MM.1S (cell line): ENCODE results near the gene GJB6.

ENCODE experiments used
- EZH2 ChIP-seq: fragments of 300-600 bp; sonication (generic); optimal IDR thresholded peaks from 2 replicates; pipeline ENCODE3; 2017; ENCODE audit warnings: low read depth, mild to moderate bottlenecking, antibody characterized with exemption, low read length, mixed read lengths
- TF ChIP-seq, protein P1 (sequence below): fragments of 300-600 bp; sonication (generic); IDR thresholded peaks from 2 replicates; pipeline ENCODE4 v1.5.1; 2016; ENCODE audit warnings: antibody characterized with exemption, low read length, mixed read lengths

DNA sequence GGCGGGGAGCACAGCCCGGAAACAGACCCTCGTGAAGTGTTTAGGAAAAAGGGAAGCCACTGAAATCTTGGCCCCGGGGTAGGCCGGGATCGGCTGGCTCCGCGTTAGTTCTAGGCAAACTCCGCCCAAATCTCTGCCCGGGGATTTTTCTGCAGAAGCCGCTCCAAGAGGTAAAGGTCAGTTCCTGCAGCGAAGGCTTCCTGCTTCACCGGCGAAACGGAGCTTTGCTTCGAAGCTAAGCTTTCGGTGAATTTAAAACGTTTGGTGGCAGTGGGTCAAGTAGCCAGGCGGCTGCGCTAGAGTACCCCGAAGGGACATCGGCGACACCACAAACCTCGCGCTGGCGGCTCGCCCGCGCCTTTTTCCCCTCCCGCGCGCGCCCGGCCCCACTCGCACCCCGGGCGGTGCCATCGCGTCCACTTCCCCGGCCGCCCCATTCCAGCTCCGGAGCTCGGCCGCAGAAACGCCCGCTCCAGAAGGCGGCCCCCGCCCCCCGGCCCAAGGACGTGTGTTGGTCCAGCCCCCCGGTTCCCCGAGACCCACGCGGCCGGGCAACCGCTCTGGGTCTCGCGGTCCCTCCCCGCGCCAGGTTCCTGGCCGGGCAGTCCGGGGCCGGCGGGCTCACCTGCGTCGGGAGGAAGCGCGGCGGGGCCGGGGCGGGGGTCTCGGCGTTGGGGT lies 39.8 kb downstream of the GJB6 start:
- TF ChIP-seq, protein P1, sequence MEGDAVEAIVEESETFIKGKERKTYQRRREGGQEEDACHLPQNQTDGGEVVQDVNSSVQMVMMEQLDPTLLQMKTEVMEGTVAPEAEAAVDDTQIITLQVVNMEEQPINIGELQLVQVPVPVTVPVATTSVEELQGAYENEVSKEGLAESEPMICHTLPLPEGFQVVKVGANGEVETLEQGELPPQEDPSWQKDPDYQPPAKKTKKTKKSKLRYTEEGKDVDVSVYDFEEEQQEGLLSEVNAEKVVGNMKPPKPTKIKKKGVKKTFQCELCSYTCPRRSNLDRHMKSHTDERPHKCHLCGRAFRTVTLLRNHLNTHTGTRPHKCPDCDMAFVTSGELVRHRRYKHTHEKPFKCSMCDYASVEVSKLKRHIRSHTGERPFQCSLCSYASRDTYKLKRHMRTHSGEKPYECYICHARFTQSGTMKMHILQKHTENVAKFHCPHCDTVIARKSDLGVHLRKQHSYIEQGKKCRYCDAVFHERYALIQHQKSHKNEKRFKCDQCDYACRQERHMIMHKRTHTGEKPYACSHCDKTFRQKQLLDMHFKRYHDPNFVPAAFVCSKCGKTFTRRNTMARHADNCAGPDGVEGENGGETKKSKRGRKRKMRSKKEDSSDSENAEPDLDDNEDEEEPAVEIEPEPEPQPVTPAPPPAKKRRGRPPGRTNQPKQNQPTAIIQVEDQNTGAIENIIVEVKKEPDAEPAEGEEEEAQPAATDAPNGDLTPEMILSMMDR: no peak
- TF ChIP-seq EZH2: no peak
